ENCODE measurements around the gene LPP. TPM values are rescaled to one million over a fixed set of nuclear protein-coding genes. Genes with fewer than 3 reads are reported as not detected.

The LPP gene
- total and polyA plus RNA-seq, 10 of the 15 experiments (the other 5 are each of a cell fraction or from before 2014, with no cell fraction given), result under 0.01 to 0.62 (median 0.03) TPM

GRCh38 chr3:188684276-188684675 is 530.3 kb downstream of the LPP start:
- intact Hi-C loops (cut with micrococcal nuclease; ENCODE audit: unreplicated experiment), result no loop called here
- H3K4me3 ChIP-seq, result no peak overlapping the region
- CTCF ChIA-PET, result no interaction called here

GRCh38 chr3:188685789-188686188 is 531.8 kb downstream of the LPP start:
- H3K9ac ChIP-seq (ENCODE audit: control insufficient read depth, insufficient read depth, low read length), result no peak overlapping the region
- H3K27ac ChIP-seq (ENCODE audit: control insufficient read depth, insufficient read depth), result no peak overlapping the region
- WGBS (ENCODE audit: insufficient coverage, insufficient replicate concordance, low lambda C conversion rate, missing lambda C conversion rate), result 5% methylated on average over 1 of the region's 1 CpG
- in situ Hi-C loops (cut with MboI), result no loop called here
- no peaks in the 10 kb centered on the region for H3K79me2 ChIP-seq (ENCODE audit: control insufficient read depth, insufficient read depth, low read length)
- BruUV-seq (replicated peaks), result no TSS peak
- no peak for ATAC-seq
- intact Hi-C loops (cut with micrococcal nuclease; ENCODE audit: unreplicated experiment), result no loop called here
- SMC1A ChIA-PET (ENCODE audit: uncharacterized antibody, unreplicated experiment), result interaction anchor here (1.9 kb wide), 1 partner anchor 8 kb away, joined by 5 read pairs; no protein-coding TSS in a partner anchor
- TF ChIP-seq MYB (IDR thresholded peaks at IDR 0.05; ENCODE audit: borderline replicate concordance, low read depth, low read length) (no peak), JUNB (IDR thresholded peaks at IDR 0.05) (no peak), IRF3 (IDR thresholded peaks at IDR 0.05) (no peak)
- no peaks in the 10 kb centered on the region for H3K27me3 ChIP-seq (replicated peaks in 1 of 2; ENCODE audit: control insufficient read depth in 2 of 2, insufficient read depth in 2 of 2, low read length in 1 of 2)
- POLR2A ChIA-PET, result no interaction called here
- H4K20me1 ChIP-seq (ENCODE audit: control insufficient read depth, insufficient read depth), result no peaks in the 10 kb centered on the region
- H3K9me3 ChIP-seq (replicated peaks; ENCODE audit: control insufficient read depth, insufficient read depth, low read length), result no peaks in the 10 kb centered on the region
- FAIRE-seq, result no peak
- RAD21 ChIA-PET (ENCODE audit: unreplicated experiment), result no interaction called here
- no peaks in the 10 kb centered on the region for H3K36me3 ChIP-seq (ENCODE audit: control insufficient read depth in 2 of 2, insufficient read depth in 2 of 2, low read length in 1 of 2)
- CTCF ChIA-PET, result interaction anchor here (2.0 kb wide), 1 partner anchor 946 kb away, joined by 9 read pairs; no protein-coding TSS in a partner anchor
- H3K4me3 ChIP-seq, result no peak overlapping the region
- H2AFZ ChIP-seq (ENCODE audit: control insufficient read depth, low read depth, low read length), result no peak overlapping the region
- H3K4me1 ChIP-seq (ENCODE audit: control insufficient read depth, insufficient read depth, low read length), result no peaks in the 10 kb centered on the region
- no peak for DNase-seq (ENCODE audit: low read depth, low spot score)
- no peak overlapping the region for H3K4me2 ChIP-seq (ENCODE audit: control insufficient read depth, insufficient read depth)

More at GRCh38 chr3:188684276-188684675, 530.3 kb downstream of the LPP start:
- H3K9me3 ChIP-seq (replicated peaks; ENCODE audit: control insufficient read depth, insufficient read depth, low read length), result no peaks in the 10 kb centered on the region
- no peaks in the 10 kb centered on the region for H3K4me1 ChIP-seq (ENCODE audit: control insufficient read depth, insufficient read depth, low read length)
- H3K4me2 ChIP-seq (ENCODE audit: control insufficient read depth, insufficient read depth), result no peak overlapping the region
- H3K79me2 ChIP-seq (ENCODE audit: control insufficient read depth, insufficient read depth, low read length), result no peaks in the 10 kb centered on the region
- H4K20me1 ChIP-seq (ENCODE audit: control insufficient read depth, insufficient read depth), result no peaks in the 10 kb centered on the region
- H3K36me3 ChIP-seq (ENCODE audit: control insufficient read depth in 2 of 2, insufficient read depth in 2 of 2, low read length in 1 of 2), result no peaks in the 10 kb centered on the region
- no peak for TF ChIP-seq SREBF2 (IDR thresholded peaks at IDR 0.05; ENCODE audit: low read length)
- no peak for TF ChIP-seq ZNF274 (IDR thresholded peaks at IDR 0.05; ENCODE audit: insufficient read depth, insufficient read length)
- TF ChIP-seq IRF3 (IDR thresholded peaks at IDR 0.05), result no peak
- TF ChIP-seq YBX1 (IDR thresholded peaks at IDR 0.05), result no peak
- no peak for TF ChIP-seq ZBED1 (IDR thresholded peaks at IDR 0.05; ENCODE audit: borderline replicate concordance)
- TF ChIP-seq, protein P1, sequence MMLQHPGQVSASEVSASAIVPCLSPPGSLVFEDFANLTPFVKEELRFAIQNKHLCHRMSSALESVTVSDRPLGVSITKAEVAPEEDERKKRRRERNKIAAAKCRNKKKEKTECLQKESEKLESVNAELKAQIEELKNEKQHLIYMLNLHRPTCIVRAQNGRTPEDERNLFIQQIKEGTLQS (IDR thresholded peaks at IDR 0.05; ENCODE audit: borderline replicate concordance, extremely low read depth, low read depth, low read length), result no peak
- TF ChIP-seq TARDBP (IDR thresholded peaks at IDR 0.05; ENCODE audit: borderline replicate concordance), result no peak
- H3K9ac ChIP-seq (ENCODE audit: control insufficient read depth, insufficient read depth, low read length), result no peak overlapping the region
- no peaks in the 10 kb centered on the region for H3K27me3 ChIP-seq (replicated peaks in 1 of 2; ENCODE audit: control insufficient read depth in 2 of 2, insufficient read depth in 2 of 2, low read length in 1 of 2)
- no TSS peak for BruUV-seq (replicated peaks)
- ATAC-seq (no peak), DNase-seq (ENCODE audit: low read depth, low spot score) (no peak), FAIRE-seq (no peak)
- WGBS (ENCODE audit: insufficient coverage, insufficient replicate concordance, low lambda C conversion rate, missing lambda C conversion rate), result 50% methylated on average over 2 of the region's 2 CpGs
- ChIA-PET POLR2A (no interaction called here), RAD21 (ENCODE audit: unreplicated experiment) (no interaction called here), SMC1A (ENCODE audit: uncharacterized antibody, unreplicated experiment) (no interaction called here)
- H3K27ac ChIP-seq (ENCODE audit: control insufficient read depth, insufficient read depth), result no peak overlapping the region
- H2AFZ ChIP-seq (ENCODE audit: control insufficient read depth, low read depth, low read length), result no peak overlapping the region
- in situ Hi-C loops (cut with MboI), result no loop called here

Measured in GM12878 (cell line).